Limb (tissue), 2 donors: ENCODE data around the gene TCEA2.
A peak's percentile ranks its signal among the peaks of the same experiment; 100 is the strongest.
"Not testable (repeated sequence)": the region's sequence is repeated elsewhere in the genome, so short reads cannot be mapped to it uniquely, and the experiment has no call there.

Experiments used
- DNase-seq, 2 donors: peaks; one replicate each; pipeline ENCODE4 v3.0.0-alpha.2; 2016; ENCODE audit errors: extremely low spot score in 2 of 2

Gene TCEA2

DNA sequence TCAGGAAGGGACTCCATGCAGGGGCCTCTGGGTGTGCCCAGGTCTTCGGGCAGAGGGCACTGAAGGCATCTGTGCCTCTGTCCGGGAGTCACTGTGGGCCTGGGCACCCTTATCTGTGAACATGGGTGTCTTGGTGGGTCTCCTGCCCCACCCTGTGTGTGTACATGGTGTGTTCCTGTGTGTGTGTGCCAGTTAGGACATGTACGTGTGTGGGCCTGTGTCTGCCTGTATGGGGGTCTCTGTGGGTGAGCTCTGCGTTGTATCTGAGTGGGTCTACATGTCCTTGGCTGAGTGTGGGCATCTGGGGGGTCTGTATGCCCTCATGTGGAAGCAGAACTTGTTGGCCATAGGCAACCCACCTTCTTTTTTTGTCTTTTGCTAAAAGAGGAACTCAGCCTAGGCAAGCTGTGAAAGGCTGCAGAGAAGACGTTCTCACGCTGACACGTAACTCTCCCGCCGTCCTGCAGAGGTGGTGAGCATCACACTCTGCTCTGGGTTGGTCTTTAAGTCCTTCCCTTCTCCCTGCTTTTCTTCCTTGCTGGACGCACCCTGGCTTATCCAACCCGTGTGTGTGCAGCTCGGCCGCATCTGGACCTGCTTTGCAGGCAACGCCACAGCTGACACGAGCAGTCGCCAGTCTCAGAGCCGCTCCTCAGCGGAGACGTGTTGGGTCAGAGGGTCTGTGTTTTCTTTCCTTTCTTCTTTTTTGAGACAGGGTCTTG, 44.9 kb downstream of the TCEA2 start:
- no peak for DNase-seq

DNA sequence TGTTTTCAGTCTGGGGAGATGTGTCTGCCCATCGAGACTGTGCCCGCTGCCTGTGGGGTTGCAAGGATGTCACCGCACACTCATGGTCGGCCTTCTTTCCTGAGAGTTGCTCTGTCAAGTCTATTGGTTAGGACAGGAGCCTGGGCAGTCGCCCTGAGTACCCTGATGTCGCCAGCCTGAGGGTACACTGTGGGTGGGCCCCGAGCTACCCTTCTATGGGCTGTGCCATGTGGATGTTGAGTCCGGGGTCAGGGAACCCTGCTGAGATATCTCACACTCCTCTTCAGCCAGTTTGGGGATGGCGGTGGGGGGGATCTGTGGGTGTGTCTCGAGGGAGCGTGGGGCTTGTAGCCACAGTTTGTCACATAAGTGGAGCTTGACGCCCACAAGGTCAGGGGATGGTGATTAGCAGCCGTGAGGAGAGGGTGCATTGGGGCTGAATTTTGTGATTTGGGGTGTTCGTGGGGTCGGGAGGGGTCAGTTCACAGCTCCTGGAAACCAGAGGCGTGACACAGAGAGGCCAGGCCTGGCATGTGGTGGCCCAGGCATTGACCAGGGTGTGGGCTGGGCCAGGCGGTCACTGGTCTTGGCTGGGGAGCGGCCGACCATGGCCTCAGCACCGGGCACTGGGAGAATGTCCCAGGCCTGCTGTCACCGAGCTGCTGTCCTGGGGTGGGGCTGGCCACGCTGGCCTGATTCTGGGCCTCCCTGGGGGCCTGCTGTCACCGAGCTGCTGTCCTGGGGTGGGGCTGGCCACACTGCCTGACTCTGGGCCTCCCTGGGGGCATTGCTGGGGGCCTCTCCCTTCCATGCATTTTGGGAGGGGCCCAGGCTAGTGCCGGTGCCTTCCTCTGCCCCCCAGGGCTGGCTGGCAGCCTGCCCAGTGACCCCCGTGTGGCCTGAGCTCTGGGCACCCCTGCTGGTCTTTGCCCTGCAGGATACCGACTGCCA, 46.0 kb downstream of the TCEA2 start:
- no peak for DNase-seq

DNA sequence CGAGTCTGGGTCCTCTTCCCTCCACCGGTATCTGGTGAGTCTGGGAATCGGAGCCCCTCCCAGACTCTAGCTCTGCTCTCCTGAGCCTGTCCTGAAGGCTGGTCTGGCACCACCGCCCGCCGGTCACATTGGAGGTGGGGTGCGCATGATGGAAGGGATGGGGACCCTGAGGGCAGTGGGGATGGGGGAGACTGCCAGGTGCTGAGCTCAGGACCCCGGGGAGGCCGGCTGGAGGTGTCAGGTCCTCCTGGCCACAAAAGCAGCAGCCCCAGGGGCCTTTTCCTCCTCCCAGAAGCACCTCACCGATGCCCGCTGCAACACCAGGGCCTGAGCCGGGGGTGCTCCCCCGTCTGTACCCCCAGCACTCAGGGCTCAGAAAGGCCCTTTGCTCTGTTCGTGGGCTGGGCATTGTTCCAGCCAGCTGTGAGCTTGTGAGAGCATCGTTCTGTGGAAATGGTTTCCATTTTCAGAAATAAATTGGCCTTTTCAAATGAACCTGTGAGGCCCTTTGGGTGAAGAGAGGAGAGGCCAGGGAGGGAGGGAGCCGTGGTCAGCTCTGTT, 46.9 kb downstream of the TCEA2 start:
- no peak for DNase-seq

DNA sequence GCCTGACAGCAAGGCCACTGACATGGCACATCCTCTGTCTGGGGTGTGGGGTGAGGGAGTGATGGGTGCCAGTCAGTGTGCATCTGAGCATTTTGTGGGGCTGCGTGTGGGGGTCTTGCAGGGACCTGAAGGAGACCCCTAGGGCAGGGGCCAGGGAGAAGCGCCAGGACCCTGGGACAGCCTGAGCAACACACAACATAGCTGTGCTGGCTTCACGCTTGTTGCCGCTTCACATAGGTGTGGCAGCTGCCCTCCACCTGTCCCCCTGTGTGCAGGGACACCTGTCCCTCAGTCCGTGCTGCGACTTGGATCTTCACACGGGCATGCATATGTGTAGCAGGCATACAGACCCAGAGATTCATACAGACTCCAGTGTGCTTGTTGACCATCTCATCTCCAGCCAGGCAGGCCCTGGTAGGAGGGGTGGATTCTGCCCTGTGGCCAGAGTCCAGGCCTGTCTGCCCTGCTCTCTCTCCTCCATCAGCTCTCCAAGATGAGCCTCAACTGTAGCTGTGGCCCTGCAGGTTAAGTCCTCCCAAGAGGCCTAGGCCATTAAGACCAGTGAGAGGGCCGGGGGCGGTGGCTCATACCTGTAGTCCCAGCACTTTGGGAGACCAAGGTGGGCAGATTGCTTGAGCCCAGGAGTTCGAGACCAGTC, 47.5 kb downstream of the TCEA2 start:
- no peak for DNase-seq

DNA sequence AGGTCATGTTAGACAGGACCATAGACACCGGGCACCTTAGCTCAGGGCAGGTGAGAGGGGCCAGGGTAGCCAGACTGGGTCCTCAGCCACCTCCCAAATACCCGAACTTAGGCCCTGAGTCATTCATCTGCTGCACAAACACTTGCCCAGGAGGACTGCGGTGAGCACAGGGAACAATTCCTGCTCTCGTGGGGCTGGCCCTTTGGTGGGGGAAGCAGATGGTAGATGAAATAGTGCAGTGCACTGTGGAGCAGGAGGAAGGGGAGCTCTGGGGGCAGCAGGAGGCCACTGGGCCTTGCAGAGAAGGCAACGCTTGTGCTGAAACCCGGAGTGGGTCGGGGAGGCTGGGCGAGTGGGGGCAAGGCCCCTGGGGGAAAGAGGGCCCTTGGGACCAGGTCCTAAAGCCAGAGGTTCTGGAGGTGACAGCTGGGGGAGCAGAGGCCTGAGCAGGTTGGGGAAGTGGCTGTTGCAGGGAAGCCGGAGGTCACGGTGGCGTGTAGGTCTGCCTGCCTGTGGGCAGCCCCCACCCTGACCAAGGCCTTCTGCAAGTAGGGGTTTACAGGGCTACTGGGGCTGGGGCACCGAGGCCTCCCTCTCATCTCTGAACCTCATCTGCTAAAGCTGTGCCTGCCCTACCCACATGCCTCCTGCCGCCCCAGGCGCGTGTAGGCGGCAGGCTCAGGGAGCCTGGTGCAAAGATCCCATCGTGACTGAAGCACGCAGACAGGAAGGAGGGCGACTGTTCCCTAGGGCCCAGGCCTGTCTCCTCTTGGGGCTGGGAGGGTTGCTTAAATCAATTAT, 49.0 kb downstream of the TCEA2 start:
- DNase-seq = no peak

DNA sequence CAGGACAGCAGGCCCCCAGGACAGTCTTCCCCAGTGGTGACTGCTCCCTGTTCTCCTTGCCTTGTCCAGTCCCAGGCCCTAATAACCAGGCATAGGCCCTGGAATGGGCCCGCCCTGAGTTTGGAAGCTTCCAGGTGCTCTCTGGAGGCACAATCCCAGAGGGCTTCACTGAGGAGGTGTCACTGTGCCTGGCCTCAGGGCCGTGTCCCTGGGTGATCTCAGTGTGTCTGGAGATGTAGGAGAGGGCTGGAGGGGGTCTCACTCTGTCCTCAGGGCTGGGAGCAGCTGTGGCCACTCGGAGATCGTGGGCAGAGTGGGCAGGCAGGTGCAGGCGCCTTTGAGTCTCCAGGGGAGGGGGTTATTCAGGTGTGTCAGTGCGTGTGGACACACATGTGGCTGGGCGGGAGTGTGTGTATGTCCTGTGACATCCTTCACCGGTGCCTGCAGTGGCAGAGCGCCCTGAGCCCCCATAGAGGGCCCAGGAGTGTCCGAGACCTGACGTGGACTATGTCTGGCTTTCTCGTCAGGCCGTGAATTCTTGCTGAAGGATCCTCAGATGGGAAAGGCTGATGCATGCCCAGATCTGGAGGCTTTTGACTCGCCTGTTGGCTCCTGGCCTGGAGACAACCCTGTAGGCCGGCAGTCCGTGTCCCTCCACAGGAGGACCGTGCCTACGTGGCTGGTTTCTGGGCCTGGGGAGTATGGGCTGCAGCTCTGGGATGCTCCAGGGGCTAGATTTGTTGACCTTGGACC, 49.9 kb downstream of the TCEA2 start:
- no peak for DNase-seq

DNA sequence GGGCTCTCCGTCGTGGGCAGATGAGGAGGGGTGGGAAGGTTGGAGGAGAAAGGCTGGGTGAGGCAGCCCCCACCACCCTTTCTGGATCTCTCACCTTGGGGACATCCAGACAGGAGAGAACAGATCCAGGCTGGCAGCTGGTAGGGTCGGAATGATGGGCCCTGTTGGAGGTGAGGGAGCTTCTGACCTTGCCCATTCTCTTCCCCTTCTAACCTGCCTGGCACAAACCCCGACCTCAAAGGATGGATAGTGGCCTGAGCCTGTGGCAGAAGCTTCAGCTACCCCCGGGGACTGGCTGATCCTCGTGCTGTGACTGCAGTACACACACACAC, 50.4 kb downstream of the TCEA2 start:
- no peak for DNase-seq

DNA sequence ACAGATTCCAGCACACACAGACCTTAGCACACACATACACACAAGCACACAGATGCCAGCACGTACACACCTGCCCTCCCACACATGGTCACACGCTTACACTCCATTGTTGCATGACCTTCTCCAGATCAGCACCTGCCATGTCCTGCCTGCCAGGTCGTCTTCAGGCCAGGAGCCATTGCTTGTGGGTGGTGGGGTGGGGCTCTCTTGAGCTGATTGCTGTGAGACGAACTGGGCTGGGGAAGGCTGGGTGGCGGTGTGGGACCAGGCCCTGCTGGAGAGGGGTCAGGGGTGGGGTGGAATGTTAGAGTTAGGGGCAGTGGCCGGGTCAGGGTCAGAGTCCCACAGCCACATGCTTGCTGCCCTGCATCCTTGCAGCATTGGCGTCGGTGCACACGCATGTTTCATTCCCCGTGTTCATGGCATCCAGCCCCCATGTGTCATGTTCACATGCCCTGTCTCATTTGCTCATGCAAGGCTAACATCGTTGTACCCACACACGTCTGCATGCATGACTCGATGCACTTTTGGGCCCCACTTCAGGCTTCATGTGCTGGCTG, 50.9 kb downstream of the TCEA2 start:
- no peak for DNase-seq

DNA sequence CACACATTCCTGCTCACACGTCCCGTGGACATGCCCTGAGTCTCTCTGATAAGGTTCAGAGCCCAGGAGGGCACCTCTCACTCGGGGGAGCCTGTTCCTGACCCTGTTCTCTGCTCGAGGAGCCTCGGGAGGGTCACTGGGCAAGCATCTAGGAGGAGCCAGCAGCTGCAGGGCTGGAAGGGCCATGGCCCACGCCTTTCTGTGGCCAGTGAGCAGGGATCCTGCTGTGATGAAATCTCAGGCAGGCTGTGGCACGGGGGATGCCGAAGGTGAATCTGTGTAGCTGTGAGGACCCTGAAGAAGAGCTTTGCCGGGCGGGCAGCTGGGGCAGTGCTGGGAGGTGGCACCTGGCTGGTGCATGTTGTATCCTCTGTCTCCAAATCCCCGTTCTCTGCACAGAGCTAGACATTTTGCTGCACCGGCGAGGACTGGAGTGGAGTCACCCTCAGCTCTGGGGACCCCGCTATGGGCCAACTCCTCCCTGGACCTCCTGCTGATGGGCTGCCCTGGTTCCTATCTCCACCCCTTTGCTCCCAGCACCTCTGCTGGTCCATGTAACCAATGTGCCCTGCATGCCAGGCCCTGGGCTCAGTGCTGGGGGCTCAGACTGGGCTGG, 51.5 kb downstream of the TCEA2 start:
- DNase-seq = no peak

DNA sequence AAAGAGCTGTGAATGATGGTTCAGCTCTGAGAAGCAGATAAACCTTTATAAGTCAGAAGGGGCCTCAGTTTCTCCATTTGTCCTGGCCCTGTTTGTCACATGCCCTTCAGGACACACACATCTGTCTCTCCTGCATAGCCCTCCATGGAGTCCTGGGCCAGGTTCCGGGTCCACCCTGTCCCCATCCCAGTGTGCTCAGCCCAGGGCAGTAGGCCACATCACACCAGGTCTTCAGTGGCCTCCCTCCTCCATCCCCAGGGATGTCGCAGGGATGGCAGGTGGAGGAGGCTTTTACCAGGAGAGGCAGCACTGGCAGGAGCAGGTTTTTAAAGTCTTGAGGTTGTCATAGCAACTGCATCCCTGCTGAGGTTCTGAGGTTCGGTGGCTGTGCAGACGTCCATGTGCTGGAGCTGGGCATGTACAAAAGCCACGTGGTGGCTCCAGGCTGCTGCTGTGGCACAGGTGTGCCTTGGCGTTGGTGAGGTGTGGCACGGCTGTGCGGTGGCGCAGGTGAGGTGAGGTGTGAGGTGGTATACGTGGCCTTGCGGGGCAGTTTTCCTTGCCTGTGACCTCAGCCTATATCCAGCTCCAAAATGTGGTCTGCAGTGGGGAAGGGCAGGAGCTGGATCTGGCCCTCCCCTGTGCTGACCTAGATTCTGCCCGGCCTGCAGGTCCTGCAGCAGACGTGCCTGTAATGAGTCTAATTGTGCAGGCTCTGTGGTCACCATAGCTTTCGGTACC, 52.3 kb downstream of the TCEA2 start:
- DNase-seq = no peak

DNA sequence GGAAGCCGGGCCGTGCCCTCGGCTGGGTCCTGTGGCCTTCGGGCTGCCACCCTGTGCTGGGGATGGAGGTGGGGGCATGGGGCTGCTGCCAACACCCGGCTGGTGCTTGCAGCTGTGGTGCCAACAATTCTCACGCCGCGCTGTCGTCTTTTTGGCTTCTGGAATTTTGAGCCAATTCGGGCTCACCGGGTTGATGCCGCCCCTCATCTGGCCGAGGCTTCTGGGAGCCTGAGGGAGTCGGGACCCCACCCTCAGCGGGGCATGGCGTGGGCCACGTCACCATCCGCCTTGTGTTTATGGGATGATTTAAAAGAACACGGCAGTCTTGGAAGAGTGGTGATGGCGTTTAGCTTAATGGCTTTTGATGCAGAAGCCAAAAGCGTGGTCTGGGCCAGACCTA, 53.0 kb downstream of the TCEA2 start:
- DNase-seq = no peak

DNA sequence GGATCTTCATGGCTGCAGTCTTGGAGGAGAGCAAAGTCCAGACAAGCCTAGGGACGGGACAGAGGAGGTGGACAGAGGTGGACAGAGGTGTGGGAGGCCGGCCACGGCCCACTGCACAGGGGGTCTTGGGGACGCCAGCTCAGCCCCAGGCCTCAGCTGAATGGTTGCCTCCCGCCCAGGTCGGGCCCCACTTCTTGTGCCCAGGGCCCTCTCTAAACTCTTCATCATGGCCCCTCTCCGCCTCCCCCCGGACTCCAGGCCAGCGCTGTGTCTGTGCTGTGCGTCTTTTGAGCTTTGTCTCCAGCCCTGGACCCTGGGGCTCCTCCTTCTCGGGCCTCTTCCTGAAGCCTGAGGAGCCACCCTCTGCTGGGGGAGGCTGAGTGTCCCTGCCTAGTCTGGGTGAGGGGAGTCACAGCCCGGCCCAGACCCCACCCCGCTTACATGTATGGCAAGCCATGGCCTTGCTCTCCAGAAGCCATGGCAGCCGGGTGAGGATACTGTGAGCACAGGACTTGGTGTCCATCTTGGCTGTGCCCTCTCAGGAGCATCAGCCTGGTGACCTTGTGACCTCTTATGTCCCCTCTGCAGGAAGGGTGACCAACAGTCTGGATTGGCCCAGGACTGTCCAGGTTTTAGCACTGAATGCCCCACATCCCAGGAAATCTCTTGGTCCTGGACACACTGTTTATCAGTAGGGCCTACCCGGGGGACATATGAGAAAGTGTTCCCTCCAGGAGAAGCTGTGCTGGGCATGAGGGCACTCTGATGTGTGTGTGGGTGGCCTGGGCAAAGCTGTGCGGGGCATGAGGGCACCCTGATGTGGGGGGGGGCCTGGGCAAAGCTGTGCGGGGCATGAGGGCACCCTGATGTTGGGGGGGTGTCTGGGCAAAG, 53.8 kb downstream of the TCEA2 start:
- peak in 1 of 2 donors; percentile 24 for DNase-seq

DNA sequence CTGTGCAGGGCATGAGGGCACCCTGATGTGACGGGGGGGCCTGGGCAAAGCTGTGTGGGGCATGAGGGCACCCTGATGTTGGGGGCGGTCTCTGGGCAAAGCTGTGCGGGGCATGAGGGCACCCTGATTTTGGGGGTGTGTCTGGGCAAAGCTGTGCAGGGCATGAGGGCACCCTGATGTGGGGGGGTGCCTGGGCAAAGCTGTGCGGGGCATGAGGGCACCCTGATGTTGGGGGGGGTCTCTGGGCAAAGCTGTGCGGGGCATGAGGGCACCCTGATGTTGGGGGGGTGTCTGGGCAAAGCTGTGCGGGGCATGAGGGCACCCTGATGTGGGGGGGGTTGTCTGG, 54.4 kb downstream of the TCEA2 start:
- DNase-seq = not testable (repeated sequence)

DNA sequence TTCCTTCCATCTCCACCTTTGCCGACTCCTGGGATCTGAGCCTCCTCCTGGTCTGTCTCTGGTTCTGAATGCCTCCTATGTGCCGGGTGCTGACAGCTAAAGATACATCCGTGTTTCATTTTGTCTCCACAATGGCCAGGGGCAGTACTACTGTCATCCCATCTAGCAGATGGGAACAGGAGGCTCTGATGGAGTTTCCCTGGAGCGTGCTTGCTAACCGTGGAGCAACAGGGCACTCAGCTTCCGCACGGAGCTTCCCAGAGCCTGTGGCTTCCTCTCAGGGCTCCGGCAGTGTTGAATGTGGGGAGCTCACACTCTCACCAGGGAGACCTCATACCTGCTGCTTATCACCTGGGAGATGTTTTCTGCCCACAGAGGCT, 56.3 kb downstream of the TCEA2 start:
- no peak for DNase-seq

DNA sequence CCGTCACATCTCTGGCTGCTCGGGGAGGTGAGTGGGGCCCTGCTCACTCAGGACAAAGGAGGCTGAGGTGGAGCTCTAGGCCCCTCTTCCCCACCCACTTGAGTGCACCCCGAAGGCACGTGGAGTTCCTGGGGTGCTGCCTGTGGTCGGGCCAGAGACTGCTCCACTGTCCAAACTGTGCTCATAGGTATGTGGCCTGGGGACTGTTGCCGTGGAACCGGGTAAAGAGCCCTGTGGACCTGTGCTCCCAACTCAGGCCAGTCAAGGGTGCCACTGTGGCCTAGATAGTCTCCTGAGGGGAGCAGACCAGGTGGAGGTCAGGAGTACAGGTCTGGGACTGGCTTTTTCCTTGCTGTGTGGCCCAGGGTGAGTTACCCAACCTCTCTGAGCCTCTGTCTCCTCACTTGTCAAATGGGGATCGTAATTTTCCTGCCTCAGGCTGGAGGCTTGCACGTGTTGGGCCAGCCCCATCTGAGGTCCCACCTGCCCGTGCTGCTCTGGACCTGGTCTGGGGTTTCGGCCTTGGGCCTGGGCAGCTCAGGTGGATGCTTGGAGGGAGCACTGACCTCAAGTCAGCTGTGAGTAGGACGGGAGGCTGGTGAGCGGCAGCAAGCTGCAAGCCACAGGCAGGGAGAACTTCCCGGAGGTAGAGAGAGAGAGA, 56.8 kb downstream of the TCEA2 start:
- DNase-seq = no peak

DNA sequence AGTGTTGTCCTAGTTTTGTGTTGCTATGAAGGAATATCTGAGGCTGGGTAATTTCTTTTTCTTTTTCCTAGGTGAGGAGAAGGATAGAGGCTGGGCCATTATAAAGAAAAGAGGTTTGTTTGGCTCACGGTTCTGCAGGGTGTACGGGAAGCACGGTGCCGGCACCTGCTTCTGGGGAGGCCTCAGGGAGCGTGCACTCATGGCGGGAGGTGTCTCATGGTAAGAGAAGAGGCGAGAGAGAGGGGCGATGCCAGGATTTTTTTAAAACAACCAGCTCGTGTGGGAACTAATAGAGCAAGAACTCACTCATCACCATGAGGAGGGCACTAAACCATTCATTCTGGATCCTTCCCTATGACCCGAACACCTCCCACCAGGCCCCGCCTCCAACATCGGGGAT, 58.6 kb downstream of the TCEA2 start:
- DNase-seq = no peak
